AG09319 (cell line): Measurements from ENCODE around the gene TNPO1.

Source experiments
- DNase-seq: peaks from one replicate; pipeline ENCODE4 v3.0.0-alpha.2; 2010; ENCODE audit warnings: low read depth; ENCODE audit errors: extremely low read depth
- CTCF ChIP-seq: IDR thresholded peaks from 2 replicates; pipeline ENCODE4 v1.5.1; 2011; ENCODE audit warnings: low read depth, mild to moderate bottlenecking, inconsistent platforms, low read length, moderate library complexity

The TNPO1 gene

GRCh38 chr5:72845889-72846288, 29.4 kb downstream of the TNPO1 start:
- no peak for TF ChIP-seq CTCF
- no peak for DNase-seq

GRCh38 chr5:72846483-72846882, 30.0 kb downstream of the TNPO1 start:
- TF ChIP-seq CTCF: no peak
- DNase-seq: no peak

GRCh38 chr5:72847439-72847838, 31.0 kb downstream of the TNPO1 start:
- TF ChIP-seq CTCF: no peak
- DNase-seq: no peak

GRCh38 chr5:72847989-72848473, 31.6 kb downstream of the TNPO1 start:
- no peak for TF ChIP-seq CTCF
- peak; percentile 75 for DNase-seq

DNA sequence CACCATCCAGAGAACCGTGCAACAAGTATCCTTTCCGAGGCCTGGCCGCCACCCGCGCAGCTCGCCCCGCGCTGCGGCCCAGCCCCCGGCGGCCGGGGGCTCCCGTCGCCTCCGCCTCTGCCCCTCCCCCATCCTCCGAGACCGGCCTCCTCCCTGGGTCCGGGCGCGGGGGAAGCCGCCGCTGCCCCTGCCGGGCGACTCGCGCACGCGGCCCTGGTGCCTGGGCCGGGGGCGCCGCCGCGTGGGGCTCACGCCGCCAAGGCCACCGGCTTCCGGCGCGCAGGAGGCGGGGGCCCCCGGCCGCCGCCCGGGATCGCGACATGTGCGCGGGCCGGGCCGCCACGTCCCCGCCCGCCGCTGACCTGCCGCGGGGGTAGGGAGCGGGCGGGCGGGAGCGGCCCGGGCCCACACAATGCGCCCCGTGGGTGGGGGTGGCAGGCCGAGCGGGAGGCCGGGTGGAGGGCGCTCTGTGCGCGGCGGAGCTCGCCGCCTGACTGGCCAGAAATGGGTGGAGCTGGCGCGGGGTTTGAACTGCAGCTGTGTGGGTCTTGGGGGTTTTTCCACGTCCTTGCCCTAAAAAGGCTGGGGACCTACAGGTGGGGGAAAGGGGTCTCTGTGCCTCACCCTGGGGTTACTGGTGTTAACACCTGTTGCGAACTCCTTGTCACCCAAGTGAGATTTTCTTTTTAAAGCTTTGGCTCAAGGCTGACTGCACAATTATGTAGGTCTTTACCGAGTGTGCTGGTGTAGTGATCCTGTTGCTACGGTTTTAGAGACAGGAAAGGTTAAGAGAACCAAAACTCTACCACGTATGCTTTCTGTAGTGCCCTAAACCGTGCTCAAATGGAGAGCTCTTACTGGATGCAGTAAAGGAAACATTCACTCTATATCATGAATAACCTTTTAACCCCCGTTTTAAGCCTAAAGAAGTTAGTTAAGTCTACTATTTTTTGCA, 32.3 kb downstream of the TNPO1 start:
- DNase-seq: no peak
- no peak for TF ChIP-seq CTCF

GRCh38 chr5:72849546-72849945, 33.1 kb downstream of the TNPO1 start:
- DNase-seq: no peak

More at GRCh38 chr5:72849546-72849945, 33.1 kb downstream of the TNPO1 start:
- TF ChIP-seq CTCF: no peak
